ENCODE measurements around the gene TEX264.
"Not testable (repeated sequence)": the region's sequence is repeated elsewhere in the genome, so short reads cannot be mapped to it uniquely, and the experiment has no call there.

- not testable (repeated sequence) for TF ChIP-seq CTCF, POLR2AphosphoS5 (IDR thresholded peaks at IDR 0.05)
Observed at GRCh38 chr3:51742320-51742719, 71.3 kb downstream of the TEX264 start.
